Activated T-helper 1 cell treated with anti-CD3 and anti-CD28 coated beads, Interleukin-12 subunit alpha, Interleukin-12 subunit beta, Interleukin-2, Interleukin-4 antibody, amounts not matched to agents 30 ng/mL and 10 ng/mL and 1 ng/mL, durations not matched to agents 14 hours and 24 hours and 36 hours (primary cell): Measurements from ENCODE around the gene MCM9. TPM values are rescaled to one million over a fixed set of nuclear protein-coding genes. Genes with fewer than 3 reads are reported as not detected.

Experiments used
- DNase-seq: peaks from one replicate; pipeline ENCODE4 v3.0.0; 2021; ENCODE audit warnings: low spot score
- H3K27ac Mint-ChIP-seq: one replicate; pipeline ENCODE4 v1.8.0; 2021; ENCODE audit warnings: mild to moderate bottlenecking, mixed read lengths
- H3K27me3 Mint-ChIP-seq: one replicate; pipeline ENCODE4 v1.8.0; 2022; ENCODE audit warnings: mild to moderate bottlenecking, moderate library complexity, mixed read lengths; ENCODE audit not compliant: insufficient read depth
- H3K36me3 Mint-ChIP-seq: one replicate; pipeline ENCODE4 v1.8.0; 2021; ENCODE audit warnings: low read depth, mixed read lengths
- H3K4me1 Mint-ChIP-seq: one replicate; pipeline ENCODE4 v1.8.0; 2021; ENCODE audit warnings: low read depth, mixed read lengths
- H3K4me3 Mint-ChIP-seq: one replicate; pipeline ENCODE4 v1.8.0; 2021; ENCODE audit warnings: mild to moderate bottlenecking, moderate library complexity, mixed read lengths
- H3K9me3 Mint-ChIP-seq: one replicate; pipeline ENCODE4 v1.8.0; 2021; ENCODE audit warnings: mixed read lengths
- intact Hi-C: fragments of 100-400 bp; cut with micrococcal nuclease; formaldehyde crosslinking; loops from one replicate; pipeline ENCODE4 v1.15.1; 2024
- total RNA-seq: library from RNA; stranded (reverse); gene quantifications from 2 replicates; pipeline ENCODE4 v1.2.3, GENCODE V29; 2022

MCM9 gene
- total RNA-seq, 1 donor from 2014 or later, result 24.4 TPM

GRCh38 chr6:118959903-118960302 lies 24.9 kb upstream of the MCM9 start:
- H3K36me3 Mint-ChIP-seq, result peaks cover 5% of the 10 kb centered on the region
- no peak overlapping the region for H3K27ac Mint-ChIP-seq
- intact Hi-C loops, result loop anchor here (10.0 kb wide), 1 partner anchor 675 kb away; no protein-coding TSS in a partner anchor
- no peaks in the 10 kb centered on the region for H3K9me3 Mint-ChIP-seq
- peaks cover 14% of the 10 kb centered on the region for H3K4me1 Mint-ChIP-seq
- no peak for DNase-seq
- no peak overlapping the region for H3K4me3 Mint-ChIP-seq
- H3K27me3 Mint-ChIP-seq, result no peaks in the 10 kb centered on the region

GRCh38 chr6:118953391-118953790 lies 18.4 kb upstream of the MCM9 start:
- intact Hi-C loops, result no loop called here
- Mint-ChIP-seq H3K36me3 (no peaks in the 10 kb centered on the region), H3K27me3 (peaks cover 19% of the 10 kb centered on the region), H3K27ac (no peak overlapping the region), H3K4me1 (peaks cover 4% of the 10 kb centered on the region), H3K9me3 (no peaks in the 10 kb centered on the region), H3K4me3 (no peak overlapping the region)
- no peak for DNase-seq

- intact Hi-C loops, result no loop called here
- no peak for DNase-seq
- Mint-ChIP-seq H3K27ac (no peak overlapping the region), H3K4me1 (no peaks in the 10 kb centered on the region), H3K4me3 (no peak overlapping the region), H3K27me3 (peaks cover 19% of the 10 kb centered on the region), H3K9me3 (no peaks in the 10 kb centered on the region), H3K36me3 (no peaks in the 10 kb centered on the region)
These were observed 17.7 kb upstream of the MCM9 start for GRCh38 chr6:118952683-118953082.

GRCh38 chr6:118945217-118945616 lies 10.3 kb upstream of the MCM9 start:
- Mint-ChIP-seq H3K9me3 (peaks cover 44% of the 10 kb centered on the region), H3K27me3 (peaks cover 26% of the 10 kb centered on the region), H3K27ac (no peak overlapping the region), H3K36me3 (no peaks in the 10 kb centered on the region), H3K4me1 (no peaks in the 10 kb centered on the region), H3K4me3 (no peak overlapping the region)
- DNase-seq, result no peak
- intact Hi-C loops, result no loop called here

DNA sequence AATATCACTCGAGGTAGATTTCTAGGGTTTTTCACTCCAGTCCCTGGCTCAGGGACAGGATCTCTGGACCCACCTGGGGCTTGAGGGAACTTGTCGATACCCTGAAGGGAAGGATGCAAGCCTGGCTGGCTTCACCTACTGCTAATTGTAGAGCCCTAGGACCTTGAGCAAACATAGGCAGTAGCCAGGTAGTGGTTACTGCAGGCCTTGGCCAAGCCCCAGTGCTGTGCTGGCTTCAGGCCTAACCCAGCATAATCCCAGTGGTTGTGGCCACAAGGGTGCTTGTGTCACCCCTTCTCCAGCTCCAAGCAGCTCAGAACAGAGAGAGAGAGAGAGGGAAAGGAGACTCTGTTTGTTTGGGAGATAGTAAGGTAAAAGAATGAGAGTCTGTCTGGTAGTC lies 5.8 kb upstream of the MCM9 start:
- no peak overlapping the region for H3K27ac Mint-ChIP-seq

DNA sequence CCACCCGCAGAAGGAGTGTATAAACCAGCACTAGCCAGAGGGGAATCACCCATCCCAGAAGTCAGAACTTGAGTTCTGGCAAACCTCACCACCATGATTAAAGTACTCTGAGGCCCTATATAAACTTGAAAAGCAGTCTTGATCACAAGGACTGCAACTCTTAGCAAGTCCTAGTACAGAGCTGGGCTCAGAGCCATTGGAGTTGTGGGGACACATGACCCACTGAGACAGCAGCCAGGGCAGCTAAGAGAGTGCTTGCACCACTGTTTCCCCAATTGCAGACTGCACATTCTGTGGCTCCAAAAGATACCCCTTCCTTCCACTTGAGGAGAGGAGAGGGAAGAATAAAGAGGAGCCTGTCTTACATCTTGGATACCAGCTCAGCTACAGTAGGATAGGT lies 4.7 kb upstream of the MCM9 start:
- no peak for DNase-seq
- H3K4me1 Mint-ChIP-seq, result peaks cover 15% of the 10 kb centered on the region
- intact Hi-C loops, result loop anchor here (10.0 kb wide), 2 partner anchors 655 to 1265 kb away; partner anchors contain the start of gene NUS1
- no peak overlapping the region for H3K4me3 Mint-ChIP-seq
- H3K9me3 Mint-ChIP-seq, result peaks cover 15% of the 10 kb centered on the region
- no peak overlapping the region for H3K27ac Mint-ChIP-seq
- peaks cover 5% of the 10 kb centered on the region for H3K27me3 Mint-ChIP-seq
- peaks cover 2% of the 10 kb centered on the region for H3K36me3 Mint-ChIP-seq

More for the DNA sequence above, 5.8 kb upstream of the MCM9 start:
- peaks cover 8% of the 10 kb centered on the region for H3K4me1 Mint-ChIP-seq
- H3K9me3 Mint-ChIP-seq, result peaks cover 26% of the 10 kb centered on the region
- peaks cover 2% of the 10 kb centered on the region for H3K36me3 Mint-ChIP-seq
- no peak overlapping the region for H3K4me3 Mint-ChIP-seq
- intact Hi-C loops, result no loop called here
- peaks cover 5% of the 10 kb centered on the region for H3K27me3 Mint-ChIP-seq
- no peak for DNase-seq

DNA sequence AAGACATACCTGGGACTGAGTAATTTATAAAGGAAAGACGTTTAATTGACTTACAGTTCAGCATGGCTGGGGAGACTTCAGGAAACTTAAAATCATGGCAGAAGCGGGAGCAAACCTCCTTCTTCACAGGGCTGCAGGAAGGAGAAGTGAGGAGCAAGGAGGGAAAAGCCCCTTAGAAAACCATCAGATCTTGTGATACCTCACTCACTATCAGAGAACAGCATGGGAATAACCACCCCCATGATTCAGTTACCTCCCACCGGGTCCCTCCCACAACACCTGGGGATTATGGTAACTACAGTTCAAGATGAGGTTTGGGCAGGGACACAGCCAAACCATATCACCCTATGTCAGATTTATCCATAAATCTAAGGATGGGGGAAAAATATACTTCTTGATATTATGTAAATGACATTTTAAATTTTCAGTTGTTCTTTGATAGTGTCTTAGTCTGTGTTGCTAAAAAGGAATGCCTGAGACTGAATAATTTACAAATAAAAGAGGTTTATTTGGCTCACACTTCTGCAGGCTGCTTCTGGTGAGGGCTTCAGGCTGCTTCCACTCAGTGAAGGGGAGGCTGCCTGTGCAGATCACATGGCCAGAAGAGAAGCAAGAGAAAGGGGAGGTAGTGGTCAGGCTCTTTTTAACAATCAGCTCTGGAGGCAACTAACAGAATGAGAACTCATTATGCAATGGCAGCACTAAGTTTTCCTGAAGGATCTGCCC lies 1.2 kb upstream of the MCM9 start:
- H3K36me3 Mint-ChIP-seq, result peaks cover 7% of the 10 kb centered on the region
- intact Hi-C loops, result loop anchor here (1.0 to 10.0 kb wide), 7 partner anchors 141 to 1261 kb away; partner anchors contain the start of genes CEP85L and NUS1
- H3K4me1 Mint-ChIP-seq, result peaks cover 33% of the 10 kb centered on the region
- DNase-seq, result no peak
- no peaks in the 10 kb centered on the region for H3K27me3 Mint-ChIP-seq
- peak overlapping the region; percentile 88 for H3K27ac Mint-ChIP-seq
- no peaks in the 10 kb centered on the region for H3K9me3 Mint-ChIP-seq
- peak overlapping the region; percentile 91 for H3K4me3 Mint-ChIP-seq

DNA sequence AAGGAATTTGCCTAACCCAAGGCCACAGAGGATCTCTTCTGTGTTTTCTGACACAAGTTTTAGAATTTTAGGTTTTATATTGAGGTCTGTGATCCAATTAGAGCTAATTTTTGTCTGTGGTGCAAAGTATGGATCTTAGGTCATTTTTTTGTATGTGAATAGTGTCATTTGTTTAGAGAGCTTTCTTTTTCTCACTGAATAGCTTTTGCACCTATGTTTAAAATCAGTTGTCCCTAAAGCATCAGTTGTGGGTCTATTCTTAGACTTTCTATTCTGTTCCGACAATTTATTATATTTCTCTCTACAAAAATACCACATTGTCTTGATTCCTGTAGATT lies 341 bp upstream of the MCM9 start:
- Mint-ChIP-seq H3K4me1 (peaks cover 40% of the 10 kb centered on the region), H3K27me3 (no peaks in the 10 kb centered on the region), H3K27ac (peak overlapping the region; percentile 88), H3K4me3 (peak overlapping the region; percentile 91), H3K9me3 (no peaks in the 10 kb centered on the region), H3K36me3 (peaks cover 10% of the 10 kb centered on the region)
- intact Hi-C loops, result loop anchor here (1.0 to 10.0 kb wide), 7 partner anchors 142 to 1260 kb away; partner anchors contain the start of genes CEP85L and NUS1
- DNase-seq, result no peak

- H3K27ac Mint-ChIP-seq, result peak overlapping the region; percentile 88
- H3K4me1 Mint-ChIP-seq, result peaks cover 40% of the 10 kb centered on the region
- peak overlapping the region; percentile 91 for H3K4me3 Mint-ChIP-seq
- no peaks in the 10 kb centered on the region for H3K9me3 Mint-ChIP-seq
- peaks cover 10% of the 10 kb centered on the region for H3K36me3 Mint-ChIP-seq
- no peak for DNase-seq
- H3K27me3 Mint-ChIP-seq, result no peaks in the 10 kb centered on the region
- intact Hi-C loops, result loop anchor here (1.0 to 10.0 kb wide), 4 partner anchors 40 to 1259 kb away; partner anchors contain the start of genes ASF1A and NUS1
These were observed 1.0 kb downstream of the MCM9 start for GRCh38 chr6:118933855-118934460.

DNA sequence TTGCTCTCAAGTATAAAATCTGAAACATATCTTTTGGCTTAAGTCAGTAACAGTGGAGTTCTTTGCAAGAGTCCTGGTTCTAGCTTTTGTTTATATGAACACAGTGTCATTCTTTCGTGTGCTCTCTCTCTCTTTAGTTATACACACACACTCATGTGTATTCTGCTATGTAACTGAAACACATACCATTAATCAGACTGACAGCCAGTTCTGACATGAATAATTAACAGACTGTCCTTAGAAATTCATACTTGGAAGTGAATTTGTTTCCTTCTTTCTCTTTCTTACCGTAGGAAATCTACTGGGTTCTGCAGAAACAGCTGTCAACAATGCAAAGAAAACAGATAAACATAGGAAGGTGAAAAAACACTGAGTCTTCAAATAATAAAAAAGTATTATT lies 2.5 kb downstream of the MCM9 start:
- Mint-ChIP-seq H3K9me3 (no peaks in the 10 kb centered on the region), H3K27ac (no peak overlapping the region), H3K27me3 (no peaks in the 10 kb centered on the region), H3K36me3 (peaks cover 17% of the 10 kb centered on the region), H3K4me3 (no peak overlapping the region), H3K4me1 (peaks cover 40% of the 10 kb centered on the region)
- intact Hi-C loops, result loop anchor here (10.0 kb wide), 2 partner anchors 648 to 1258 kb away; partner anchors contain the start of gene NUS1
- no peak for DNase-seq

GRCh38 chr6:118931436-118931835 lies 3.5 kb downstream of the MCM9 start:
- Mint-ChIP-seq H3K27me3 (no peaks in the 10 kb centered on the region), H3K4me1 (peaks cover 35% of the 10 kb centered on the region), H3K36me3 (peaks cover 17% of the 10 kb centered on the region), H3K27ac (no peak overlapping the region), H3K9me3 (no peaks in the 10 kb centered on the region), H3K4me3 (no peak overlapping the region)
- intact Hi-C loops, result loop anchor here (10.0 kb wide), 2 partner anchors 647 to 1257 kb away; partner anchors contain the start of gene NUS1
- DNase-seq, result no peak

DNA sequence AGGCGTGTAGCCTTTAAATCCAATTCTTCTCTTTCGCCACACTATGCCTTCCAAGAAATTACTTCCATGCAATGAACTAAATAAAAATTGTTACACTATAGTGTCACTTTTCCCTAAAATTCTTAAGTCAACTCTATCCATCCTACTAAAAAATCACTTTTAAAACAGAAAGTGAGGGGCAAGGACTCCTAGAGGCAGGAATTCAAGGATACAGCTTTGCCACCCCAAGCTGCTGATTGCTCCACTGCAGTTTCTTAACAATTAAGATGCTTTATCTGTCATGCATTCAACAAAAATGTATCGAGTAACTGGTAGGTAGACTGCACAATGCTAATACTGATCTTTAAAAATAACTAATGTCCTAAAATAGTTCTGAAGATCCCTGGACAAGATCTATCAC lies 4.3 kb downstream of the MCM9 start:
- no peak for DNase-seq
- Mint-ChIP-seq H3K4me3 (no peak overlapping the region), H3K9me3 (no peaks in the 10 kb centered on the region), H3K27ac (no peak overlapping the region), H3K27me3 (no peaks in the 10 kb centered on the region), H3K4me1 (peaks cover 36% of the 10 kb centered on the region), H3K36me3 (peaks cover 21% of the 10 kb centered on the region)
- intact Hi-C loops, result loop anchor here (10.0 kb wide), 2 partner anchors 646 to 1256 kb away; partner anchors contain the start of gene NUS1

DNA sequence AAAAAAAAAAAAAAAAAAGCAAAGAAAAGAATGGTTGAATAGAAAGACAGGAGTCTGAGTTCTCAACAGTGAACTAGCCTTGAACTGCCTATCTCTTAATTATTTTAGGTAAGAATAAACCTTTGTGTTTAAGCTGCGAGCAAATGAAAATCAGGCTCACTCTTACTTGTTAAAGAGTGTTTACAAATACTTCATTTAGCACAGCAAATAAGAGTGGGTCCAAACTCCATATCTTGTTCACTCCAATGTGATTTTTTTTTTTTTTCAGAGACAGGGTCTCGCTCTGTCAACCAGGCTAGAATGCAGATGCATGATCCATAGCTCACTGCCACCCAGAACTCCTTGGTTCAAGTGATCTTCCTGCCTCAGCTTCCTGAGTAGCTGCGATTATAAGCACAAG lies 11.9 kb downstream of the MCM9 start:
- Mint-ChIP-seq H3K4me1 (peaks cover 10% of the 10 kb centered on the region), H3K9me3 (no peaks in the 10 kb centered on the region), H3K36me3 (peaks cover 53% of the 10 kb centered on the region), H3K27ac (no peak overlapping the region), H3K4me3 (no peak overlapping the region), H3K27me3 (no peaks in the 10 kb centered on the region)
- intact Hi-C loops, result no loop called here
- DNase-seq, result no peak
